ENCODE measurements around the gene MAPK1.
A peak's percentile ranks its signal among the peaks of the same experiment; 100 is the strongest.
"Not testable (repeated sequence)": the region's sequence is repeated elsewhere in the genome, so short reads cannot be mapped to it uniquely, and the experiment has no call there.

MAPK1 gene

GRCh38 chr22:21818487-21819182, 48.8 kb downstream of the MAPK1 start:
- DNase-seq (ENCODE audit: low read depth in 2 of 2), result no peak

- DNase-seq (ENCODE audit: low read depth in 2 of 2), result not testable (repeated sequence)
These were observed 50.0 kb downstream of the MAPK1 start for GRCh38 chr22:21817497-21817853.

DNA sequence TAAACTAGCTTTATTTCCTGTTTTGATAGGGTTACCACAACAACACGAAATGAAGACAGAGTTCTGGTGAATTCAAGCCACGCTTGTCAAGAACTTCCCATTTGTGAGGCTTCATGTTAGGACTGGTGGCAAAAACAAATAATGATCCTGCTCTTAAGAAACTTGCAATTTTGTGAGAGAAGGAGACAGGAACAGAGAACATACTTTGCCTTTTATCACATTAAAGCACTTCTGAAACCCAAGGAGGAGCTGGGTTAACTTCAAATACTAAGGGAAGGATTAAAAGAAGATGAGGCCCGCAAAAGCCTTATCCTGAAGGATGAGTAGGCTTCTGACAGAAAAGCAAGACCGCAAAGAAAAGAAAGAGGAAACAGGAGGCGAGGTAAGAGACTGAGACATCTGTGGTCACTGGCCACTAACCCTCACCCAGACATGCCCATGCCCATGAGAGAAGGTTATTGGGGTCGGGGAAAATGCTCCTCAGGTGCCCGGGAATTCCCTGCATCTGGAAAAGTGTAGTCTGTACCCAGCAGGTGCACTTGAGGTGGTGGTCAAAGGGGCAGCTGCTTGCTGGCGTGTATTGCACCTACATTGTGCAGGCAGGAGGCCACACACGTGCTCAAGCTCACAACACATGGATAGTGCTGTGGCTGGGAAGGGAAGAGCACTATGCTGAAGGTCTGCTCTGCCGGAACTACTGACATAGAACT, 50.5 kb downstream of the MAPK1 start:
- DNase-seq (ENCODE audit: low read depth in 2 of 2), result peak; percentile 70

DNA sequence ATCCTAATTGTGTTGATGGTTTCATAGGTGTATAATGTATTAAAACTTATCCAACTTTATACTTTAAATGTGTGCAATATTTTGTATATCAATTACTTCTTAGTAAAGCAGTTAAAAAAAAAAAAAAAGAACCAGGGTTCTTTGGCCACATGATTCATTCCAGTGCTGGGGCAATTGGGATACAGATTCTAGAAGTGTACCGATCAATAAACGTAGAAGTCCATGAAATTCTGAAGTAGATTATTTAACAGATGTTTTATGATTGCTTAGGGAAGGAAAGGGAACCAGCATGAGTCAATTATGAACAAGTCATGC, 51.0 kb downstream of the MAPK1 start:
- DNase-seq (ENCODE audit: low read depth in 2 of 2), result no peak

- DNase-seq (ENCODE audit: low read depth in 2 of 2), result no peak
These were observed 51.5 kb downstream of the MAPK1 start for GRCh38 chr22:21815958-21816357.

DNA sequence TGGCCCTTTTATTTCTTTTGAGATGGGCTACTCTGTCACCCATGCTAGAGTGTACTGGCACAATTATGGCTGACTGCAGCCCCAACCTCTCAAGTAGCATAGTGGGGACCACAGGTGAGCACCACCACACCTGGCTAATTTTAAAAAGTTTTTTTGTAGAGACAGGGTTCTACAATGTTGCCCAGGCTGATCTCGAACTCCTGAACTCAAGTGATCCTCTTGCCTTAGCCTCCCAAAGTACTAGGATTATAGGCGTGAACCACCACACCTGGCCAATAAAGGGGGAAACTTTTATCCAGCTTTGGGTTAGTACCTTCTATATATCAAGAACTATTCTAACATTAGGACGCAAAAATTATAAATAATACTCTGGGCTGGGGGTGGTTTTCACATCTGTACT, 52.1 kb downstream of the MAPK1 start:
- DNase-seq (ENCODE audit: low read depth in 2 of 2), result no peak

GRCh38 chr22:21811982-21812381, 55.5 kb downstream of the MAPK1 start:
- DNase-seq (ENCODE audit: low read depth in 2 of 2), result no peak

DNA sequence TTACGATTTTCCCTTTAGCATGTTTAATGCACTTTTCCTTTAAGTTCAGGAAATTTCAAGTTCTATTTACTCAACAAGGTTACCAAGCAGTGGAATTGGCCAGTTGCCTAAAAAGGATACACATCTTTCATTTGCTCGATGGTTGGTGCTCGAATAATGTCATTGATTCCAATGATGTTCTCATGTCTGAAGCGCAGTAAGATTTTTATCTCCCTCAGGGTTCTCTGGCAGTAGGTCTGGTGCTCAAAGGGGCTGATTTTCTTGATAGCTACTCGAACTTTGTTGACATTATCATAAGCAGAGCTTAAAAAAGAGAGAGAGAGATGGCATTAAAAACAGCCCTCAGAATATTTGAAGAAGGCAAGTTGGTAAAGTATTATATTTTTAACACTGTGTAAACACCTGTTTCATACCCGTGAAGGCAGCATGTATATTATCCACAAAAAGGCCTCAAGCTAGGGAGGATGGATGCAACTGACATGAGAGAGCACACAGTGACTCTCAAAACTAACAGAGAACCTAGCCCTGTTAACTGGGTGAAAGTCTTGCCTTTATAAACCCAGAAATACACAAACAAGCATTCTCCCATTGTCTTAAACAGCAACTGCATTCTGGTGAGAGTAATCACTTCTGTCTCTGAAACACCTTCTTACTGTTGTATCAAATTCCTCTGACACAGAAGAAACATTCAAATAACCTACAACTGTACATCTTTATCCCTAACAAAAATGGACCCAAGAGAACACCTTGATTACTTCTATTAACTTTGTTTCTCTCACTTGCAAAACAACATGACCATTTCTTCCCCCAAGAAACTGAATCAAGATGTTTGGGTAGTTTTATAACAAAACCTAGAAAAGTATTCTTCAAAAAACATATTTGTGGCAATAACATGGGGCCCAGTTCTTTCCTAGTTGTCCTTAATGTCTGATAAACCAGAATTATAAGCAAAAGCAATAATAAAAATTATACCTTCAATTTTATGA, 59.6 kb downstream of the MAPK1 start:
- no peak for DNase-seq (ENCODE audit: low read depth in 2 of 2)

DNA sequence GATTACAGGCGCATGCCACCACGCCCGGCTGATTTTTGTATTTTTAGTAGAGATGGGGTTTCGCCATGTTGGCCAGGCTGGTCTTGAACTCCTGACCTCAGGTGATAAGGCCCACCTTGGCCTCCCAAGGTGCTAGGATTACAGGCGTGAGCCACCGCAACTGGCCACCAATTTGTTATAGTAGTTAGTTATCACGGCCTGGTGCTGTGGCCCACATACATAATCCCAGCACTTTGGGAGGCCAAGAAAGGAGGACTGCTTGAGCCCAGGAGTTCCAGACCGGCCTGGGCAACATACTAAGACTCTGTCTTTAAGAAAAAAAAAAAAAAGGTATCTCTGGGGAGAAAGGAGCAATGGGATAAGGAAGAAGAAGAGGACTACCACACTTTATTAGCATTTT, 62.1 kb downstream of the MAPK1 start:
- DNase-seq (ENCODE audit: low read depth in 2 of 2), result not testable (repeated sequence)

- DNase-seq (ENCODE audit: low read depth in 2 of 2), result no peak
These were observed 63.6 kb downstream of the MAPK1 start for GRCh38 chr22:21803811-21804249.

DNA sequence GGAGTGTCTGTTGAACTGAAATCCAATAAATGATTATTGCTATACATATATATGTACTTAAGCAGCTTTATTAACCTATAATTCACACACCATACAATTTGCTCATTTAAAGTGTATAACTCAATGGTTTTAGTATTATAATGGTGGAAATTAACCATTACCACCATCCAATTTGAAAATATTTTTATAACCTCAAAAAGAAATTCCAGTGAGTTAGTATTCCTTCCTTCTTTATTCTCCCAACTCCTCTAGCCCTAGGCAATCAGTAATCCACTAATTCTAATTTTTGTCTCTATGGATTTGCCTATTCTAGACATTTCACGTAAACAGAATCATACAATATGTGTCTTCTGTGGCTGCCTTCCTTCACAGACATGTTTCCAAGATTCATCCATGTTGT, 64.8 kb downstream of the MAPK1 start:
- no peak for DNase-seq (ENCODE audit: low read depth in 2 of 2)

GRCh38 chr22:21802056-21802455, 65.4 kb downstream of the MAPK1 start:
- no peak for DNase-seq (ENCODE audit: low read depth in 2 of 2)

DNA sequence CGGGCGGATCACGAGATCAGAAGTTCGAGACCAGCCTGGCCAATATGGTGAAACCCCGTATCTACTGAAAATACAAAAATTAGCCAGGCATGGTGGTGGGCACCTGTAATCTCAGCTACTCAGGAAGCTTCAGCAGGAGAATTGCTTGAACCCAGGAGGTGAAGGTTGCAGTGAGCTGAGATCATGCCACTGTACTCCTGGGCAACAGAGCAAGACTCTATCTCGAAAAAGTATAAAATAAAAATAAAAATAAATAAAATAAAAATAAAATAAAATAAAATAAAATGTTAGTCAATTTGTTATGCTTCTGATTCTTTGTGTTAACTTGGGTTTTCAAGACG, 66.2 kb downstream of the MAPK1 start:
- DNase-seq (ENCODE audit: low read depth in 2 of 2), result not testable (repeated sequence)

GRCh38 chr22:21800552-21801303, 66.7 kb downstream of the MAPK1 start:
- no peak for DNase-seq (ENCODE audit: low read depth in 2 of 2)

- DNase-seq (ENCODE audit: low read depth in 2 of 2), result peak; percentile 36 to 43
These were observed 69.8 kb downstream of the MAPK1 start for GRCh38 chr22:21797444-21798221.

DNA sequence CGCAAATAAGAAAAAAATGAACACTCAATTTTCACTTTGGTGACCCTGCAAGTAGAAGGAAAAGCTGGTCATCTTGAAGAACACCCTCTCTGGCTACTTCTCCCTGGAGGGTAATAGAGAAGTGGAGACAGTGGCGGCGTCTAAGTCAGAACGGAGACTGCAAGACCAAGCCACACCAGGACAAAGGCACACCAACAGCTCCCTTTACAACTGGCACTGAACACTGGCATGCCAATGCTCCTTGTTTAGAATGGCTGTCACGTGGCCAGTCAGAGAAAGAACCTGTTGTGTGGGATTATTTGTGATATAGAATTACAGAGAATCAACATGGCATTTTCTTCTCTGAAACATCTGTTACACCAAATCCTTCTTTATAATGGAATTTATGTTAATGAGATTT, 70.6 kb downstream of the MAPK1 start:
- DNase-seq (ENCODE audit: low read depth in 2 of 2), result no peak

- DNase-seq (ENCODE audit: low read depth in 2 of 2), result no peak
These were observed 71.2 kb downstream of the MAPK1 start for GRCh38 chr22:21796231-21796630.

- DNase-seq (ENCODE audit: low read depth in 2 of 2), result not testable (repeated sequence)
These were observed 73.7 kb downstream of the MAPK1 start for GRCh38 chr22:21793716-21794115.

DNA sequence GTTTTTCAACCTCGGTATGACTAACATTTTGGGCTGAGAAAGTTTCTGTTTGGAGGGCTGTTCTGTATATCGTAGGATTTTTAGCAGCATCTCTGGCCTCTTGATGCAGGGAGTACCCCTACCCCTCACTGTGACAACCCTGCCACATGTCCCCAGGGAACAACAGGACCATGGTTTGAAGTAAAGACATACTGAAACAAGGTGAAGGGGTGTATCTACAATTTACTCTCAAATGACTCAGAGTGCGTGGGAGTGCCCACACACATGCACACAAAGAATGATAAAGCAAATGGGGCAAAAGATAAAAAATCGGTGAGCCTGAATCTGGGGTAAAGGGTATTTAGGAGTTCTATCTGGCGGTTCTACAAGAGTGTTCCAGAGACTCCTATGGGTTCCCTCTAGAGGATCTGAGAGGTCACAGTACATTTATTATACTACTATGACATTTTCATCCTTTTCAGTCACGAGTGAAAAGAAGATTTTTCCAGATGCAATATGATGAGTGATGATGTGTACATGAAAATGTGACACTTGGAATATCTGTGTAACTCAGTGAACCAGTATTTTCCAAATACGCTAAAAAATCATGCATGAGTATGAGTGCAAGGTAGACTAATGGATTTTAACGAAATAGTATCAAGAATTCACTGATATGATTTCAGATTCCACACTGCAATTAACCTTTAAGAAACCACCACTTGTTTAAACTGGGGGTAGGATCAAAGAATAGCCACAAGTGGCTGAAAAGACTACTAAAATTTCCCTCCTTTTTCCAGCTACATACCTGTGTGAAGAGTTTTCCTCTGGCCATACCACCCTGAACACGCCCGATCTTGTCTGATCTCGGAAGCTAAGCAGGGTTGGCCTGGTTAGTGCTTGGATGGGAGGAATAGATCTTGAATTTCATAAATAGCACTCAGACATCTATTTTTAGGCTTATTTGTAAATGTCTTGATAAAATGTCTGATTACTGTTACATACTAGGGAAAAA, 75.5 kb downstream of the MAPK1 start:
- DNase-seq (ENCODE audit: low read depth in 2 of 2), result no peak
